ENCODE data around the gene FNDC7.

FNDC7 gene

GRCh38 chr1:108729481-108729880 lies 16.8 kb downstream of the FNDC7 start:
- no peaks in the 10 kb centered on the region for H3K36me3 ChIP-seq (ENCODE audit: control insufficient read depth in 2 of 2, insufficient read depth in 1 of 2, low read length in 2 of 2)
- H3K4me3 ChIP-seq (ENCODE audit: low read depth, low read length) = no peak overlapping the region
- CTCF ChIA-PET = no interaction called here

GRCh38 chr1:108732398-108732797 lies 19.7 kb downstream of the FNDC7 start:
- H3K36me3 ChIP-seq (ENCODE audit: control insufficient read depth in 2 of 2, insufficient read depth in 1 of 2, low read length in 2 of 2) = no peaks in the 10 kb centered on the region
- POLR2A ChIA-PET = no interaction called here
- H3K4me1 ChIP-seq (ENCODE audit: control insufficient read depth, insufficient read depth, low read length) = no peaks in the 10 kb centered on the region
- TF ChIP-seq ZNF624 (tag by site-specific recombination; IDR thresholded peaks at IDR 0.05) (no peak), ZNF366 (tag by site-specific recombination; conservative IDR thresholded peaks at IDR 0.05) (peak; percentile 32; the same call in 1 of the 2 replicates), PRDM1 (tag by site-specific recombination; IDR thresholded peaks at IDR 0.05) (peak; percentile 11; the same call in 1 of the 2 replicates)
- H3K27ac ChIP-seq (ENCODE audit: extremely low read depth, low read depth, low read length) = no peak overlapping the region
- CTCF ChIA-PET = no interaction called here
- H3K9me3 ChIP-seq (ENCODE audit: control insufficient read depth, insufficient read depth, low read depth, low read length) = no peaks in the 10 kb centered on the region
- no peak overlapping the region for H3K4me3 ChIP-seq (ENCODE audit: low read depth, low read length)

More at GRCh38 chr1:108729481-108729880, 16.8 kb downstream of the FNDC7 start:
- TF ChIP-seq ZBTB6 (tag by site-specific recombination; IDR thresholded peaks at IDR 0.05) (no peak), ZNF658 (tag by site-specific recombination; IDR thresholded peaks at IDR 0.05) (no peak), ZBTB8A (tag by site-specific recombination; IDR thresholded peaks at IDR 0.05) (no peak), ZNF624 (tag by site-specific recombination; IDR thresholded peaks at IDR 0.05) (no peak), ZFP69B (tag by site-specific recombination; IDR thresholded peaks at IDR 0.05) (no peak), ZNF324 (tag by site-specific recombination; IDR thresholded peaks at IDR 0.05) (no peak), ZNF776 (tag by site-specific recombination; IDR thresholded peaks at IDR 0.05; ENCODE audit: borderline replicate concordance) (no peak), ZFP37 (tag by site-specific recombination; IDR thresholded peaks at IDR 0.05) (no peak), ZNF707 (tag by site-specific recombination; IDR thresholded peaks at IDR 0.05) (no peak), KLF9 (tag by site-specific recombination; IDR thresholded peaks at IDR 0.05; ENCODE audit: low read depth) (no peak), PATZ1 (tag by site-specific recombination; IDR thresholded peaks at IDR 0.05) (no peak), ZNF280D (tag by site-specific recombination; IDR thresholded peaks at IDR 0.05) (no peak), ZNF26 (tag by site-specific recombination; IDR thresholded peaks at IDR 0.05) (no peak)
- Histone ChIP-seq H3K4me1 (ENCODE audit: control insufficient read depth, insufficient read depth, low read length) (no peaks in the 10 kb centered on the region), H3K9me3 (ENCODE audit: control insufficient read depth, insufficient read depth, low read depth, low read length) (no peaks in the 10 kb centered on the region), H3K27ac (ENCODE audit: extremely low read depth, low read depth, low read length) (no peak overlapping the region)
- POLR2A ChIA-PET = no interaction called here

Data from HEK293 (cell line).